Right lobe of liver (tissue), 4 donors: ENCODE data around the gene FOXN4.

Experiments used
- POLR2A ChIP-seq: fragments of 450-650 bp; IDR thresholded peaks from one replicate; pipeline ENCODE4 v1.6.1; 2017; ENCODE audit warnings: antibody characterized with exemption, mild to moderate bottlenecking
- TF ChIP-seq, protein P1 (sequence below), 4 donors: fragments of 200-600 bp in 3 of 4; fragments of 450-650 bp in 1 of 4; IDR thresholded peaks; one replicate each; pipeline versions ENCODE4 v1.5.1 to v1.8.0; 2016 to 2022; ENCODE audit warnings: antibody characterized with exemption in 4 of 4, mild to moderate bottlenecking in 2 of 4
- donor health status: DM: no; HTN: no; CAD: no.
- donor health status: DM: no; HTN: no; CAD: no.
- donor health status: DM: no; HTN: yes; CAD: no.

DNA sequence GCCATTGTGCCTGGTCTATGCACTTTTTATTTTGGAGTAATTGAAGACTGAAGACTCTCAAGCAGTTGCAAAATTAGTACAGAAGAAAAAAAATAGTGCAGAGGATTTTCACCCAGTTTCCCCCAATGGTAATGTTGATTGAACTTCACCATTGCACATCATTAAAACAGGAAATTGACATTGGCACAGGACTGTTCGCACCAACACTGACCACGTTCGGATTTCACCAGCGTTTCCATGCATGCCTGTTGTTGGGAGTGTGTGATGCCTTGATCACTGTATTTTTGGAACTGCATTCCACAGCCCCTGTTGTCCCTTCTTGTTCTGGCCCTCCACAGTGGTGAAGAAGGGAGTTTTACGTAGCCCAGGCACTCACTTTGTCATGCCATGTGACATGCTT, 67.1 kb downstream of the FOXN4 start:
- TF ChIP-seq, protein P1, sequence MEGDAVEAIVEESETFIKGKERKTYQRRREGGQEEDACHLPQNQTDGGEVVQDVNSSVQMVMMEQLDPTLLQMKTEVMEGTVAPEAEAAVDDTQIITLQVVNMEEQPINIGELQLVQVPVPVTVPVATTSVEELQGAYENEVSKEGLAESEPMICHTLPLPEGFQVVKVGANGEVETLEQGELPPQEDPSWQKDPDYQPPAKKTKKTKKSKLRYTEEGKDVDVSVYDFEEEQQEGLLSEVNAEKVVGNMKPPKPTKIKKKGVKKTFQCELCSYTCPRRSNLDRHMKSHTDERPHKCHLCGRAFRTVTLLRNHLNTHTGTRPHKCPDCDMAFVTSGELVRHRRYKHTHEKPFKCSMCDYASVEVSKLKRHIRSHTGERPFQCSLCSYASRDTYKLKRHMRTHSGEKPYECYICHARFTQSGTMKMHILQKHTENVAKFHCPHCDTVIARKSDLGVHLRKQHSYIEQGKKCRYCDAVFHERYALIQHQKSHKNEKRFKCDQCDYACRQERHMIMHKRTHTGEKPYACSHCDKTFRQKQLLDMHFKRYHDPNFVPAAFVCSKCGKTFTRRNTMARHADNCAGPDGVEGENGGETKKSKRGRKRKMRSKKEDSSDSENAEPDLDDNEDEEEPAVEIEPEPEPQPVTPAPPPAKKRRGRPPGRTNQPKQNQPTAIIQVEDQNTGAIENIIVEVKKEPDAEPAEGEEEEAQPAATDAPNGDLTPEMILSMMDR (IDR thresholded peaks at IDR 0.05): no peak
- TF ChIP-seq POLR2A: no peak
